Measurements from ENCODE around the gene TPRG1. TPM values are rescaled to one million over a fixed set of nuclear protein-coding genes. Genes with fewer than 3 reads are reported as not detected.

The TPRG1 gene
- total and polyA plus RNA-seq, 2 donors (not counting 1 experiment from before 2014, with no cell fraction given), result 0.21 to 0.39 TPM

DNA sequence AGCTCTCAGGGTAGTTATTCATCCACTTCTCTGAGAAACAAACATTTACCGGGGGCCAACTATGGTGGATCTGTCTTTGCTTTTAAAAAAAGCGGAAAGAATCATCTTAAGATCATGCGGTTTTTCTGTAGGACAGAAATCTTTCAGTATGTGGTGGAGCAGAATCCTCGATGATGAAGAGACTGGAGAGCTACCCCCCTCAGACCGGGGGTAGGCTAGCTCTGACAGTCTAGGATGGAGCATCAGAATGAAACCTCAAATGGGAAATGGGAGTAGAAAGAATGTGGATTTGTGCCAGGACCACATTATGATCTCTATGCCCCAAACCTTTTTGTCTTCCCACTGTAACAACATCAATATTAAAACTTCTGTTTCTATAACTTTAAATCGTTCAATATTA, 30.3 kb downstream of the TPRG1 start:
- WGBS (ENCODE audit: insufficient coverage), result 100% methylated on average over 2 of the region's 6 CpGs
- Histone ChIP-seq H2AFZ (ENCODE audit: insufficient read depth, low read depth, low read length, poor library complexity, severe bottlenecking) (no peak overlapping the region), H3K27me3 (replicated peaks in 1 of 4; ENCODE audit: control extremely low read depth in 1 of 4, control insufficient read depth in 3 of 4, insufficient read depth in 4 of 4, low read length in 3 of 4) (peaks cover 0 to 2% (median 0%) of the 10 kb centered on the region in 4 experiments), H3K9me3 (ENCODE audit: control extremely low read depth in 1 of 3, control insufficient read depth in 2 of 3, insufficient read depth in 1 of 3, low read length in 2 of 3) (no peaks in the 10 kb centered on the region), H3K4me3 (ENCODE audit: control extremely low read depth in 1 of 5, extremely low read depth in 1 of 5, insufficient read depth in 1 of 5, low read depth in 2 of 5, low read length in 4 of 5) (no peak overlapping the region), H3K4me1 (ENCODE audit: control insufficient read depth in 2 of 2, insufficient read depth in 2 of 2, low read length in 2 of 2) (no peaks in the 10 kb centered on the region), H3K27ac (ENCODE audit: low read length in 2 of 2) (no peak overlapping the region), H3K4me2 (replicated peaks; ENCODE audit: low read depth, low read length, poor library complexity, severe bottlenecking) (no peak overlapping the region), H4K20me1 (ENCODE audit: control insufficient read depth, insufficient read depth, low read length, poor library complexity, severe bottlenecking) (no peaks in the 10 kb centered on the region), H3K9ac (ENCODE audit: low read length) (no peak overlapping the region), H3K79me2 (ENCODE audit: control insufficient read depth, insufficient read depth, low read length) (no peaks in the 10 kb centered on the region), H3K36me3 (replicated peaks in 1 of 2; ENCODE audit: control extremely low read depth in 1 of 2, control insufficient read depth in 1 of 2, extremely low read depth in 1 of 2, insufficient read depth in 2 of 2, low read length in 1 of 2) (no peaks in the 10 kb centered on the region)
- no peak for ATAC-seq (ENCODE audit: low read depth)
- intact Hi-C loops (cut with micrococcal nuclease), result no loop called here
- POLR2A ChIA-PET, result no interaction called here
- Mint-ChIP-seq H3K27ac (no peak overlapping the region), H3K9me3 (ENCODE audit: insufficient read depth) (no peaks in the 10 kb centered on the region), H3K27me3 (peaks cover 19% of the 10 kb centered on the region), H3K4me3 (no peak overlapping the region), H3K4me1 (no peaks in the 10 kb centered on the region)
- no peak for DNase-seq
- CTCF ChIA-PET, result no interaction called here
- TF ChIP-seq EZH2 (IDR thresholded peaks at IDR 0.05; ENCODE audit: borderline replicate concordance, insufficient read depth, low read depth, low read length, poor library complexity, severe bottlenecking), result no peak
- TF ChIP-seq, protein P1, sequence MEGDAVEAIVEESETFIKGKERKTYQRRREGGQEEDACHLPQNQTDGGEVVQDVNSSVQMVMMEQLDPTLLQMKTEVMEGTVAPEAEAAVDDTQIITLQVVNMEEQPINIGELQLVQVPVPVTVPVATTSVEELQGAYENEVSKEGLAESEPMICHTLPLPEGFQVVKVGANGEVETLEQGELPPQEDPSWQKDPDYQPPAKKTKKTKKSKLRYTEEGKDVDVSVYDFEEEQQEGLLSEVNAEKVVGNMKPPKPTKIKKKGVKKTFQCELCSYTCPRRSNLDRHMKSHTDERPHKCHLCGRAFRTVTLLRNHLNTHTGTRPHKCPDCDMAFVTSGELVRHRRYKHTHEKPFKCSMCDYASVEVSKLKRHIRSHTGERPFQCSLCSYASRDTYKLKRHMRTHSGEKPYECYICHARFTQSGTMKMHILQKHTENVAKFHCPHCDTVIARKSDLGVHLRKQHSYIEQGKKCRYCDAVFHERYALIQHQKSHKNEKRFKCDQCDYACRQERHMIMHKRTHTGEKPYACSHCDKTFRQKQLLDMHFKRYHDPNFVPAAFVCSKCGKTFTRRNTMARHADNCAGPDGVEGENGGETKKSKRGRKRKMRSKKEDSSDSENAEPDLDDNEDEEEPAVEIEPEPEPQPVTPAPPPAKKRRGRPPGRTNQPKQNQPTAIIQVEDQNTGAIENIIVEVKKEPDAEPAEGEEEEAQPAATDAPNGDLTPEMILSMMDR (IDR thresholded peaks at IDR 0.05), result no peak

DNA sequence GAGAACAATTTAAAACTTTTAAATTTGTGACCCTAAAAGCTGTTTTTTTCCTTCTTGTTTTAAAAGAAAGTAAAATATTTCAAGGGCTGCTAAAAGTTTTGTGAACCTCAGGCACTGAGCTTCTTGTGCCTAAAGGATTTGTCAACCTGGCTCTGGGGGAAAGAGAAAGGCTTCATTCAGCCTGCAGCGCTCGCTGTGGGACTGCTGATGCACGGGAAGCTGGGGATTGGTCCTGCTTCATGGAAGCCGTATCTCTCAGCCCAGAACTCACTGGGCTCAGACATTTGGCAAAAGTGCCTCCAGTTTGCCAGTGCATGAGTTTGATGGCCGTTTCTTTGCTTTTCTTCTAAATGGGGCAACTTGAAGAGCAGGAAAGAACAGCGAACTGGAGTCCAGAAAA, 30.8 kb downstream of the TPRG1 start:
- WGBS (ENCODE audit: insufficient coverage), result 70% methylated on average over 6 of the region's 6 CpGs
- TF ChIP-seq, protein P1 (IDR thresholded peaks at IDR 0.05), result no peak
- TF ChIP-seq EZH2 (IDR thresholded peaks at IDR 0.05; ENCODE audit: borderline replicate concordance, insufficient read depth, low read depth, low read length, poor library complexity, severe bottlenecking), result no peak
- POLR2A ChIA-PET, result no interaction called here

More for the DNA sequence above, 30.8 kb downstream of the TPRG1 start:
- Mint-ChIP-seq H3K9me3 (ENCODE audit: insufficient read depth) (no peaks in the 10 kb centered on the region), H3K27ac (no peak overlapping the region), H3K4me3 (no peak overlapping the region), H3K27me3 (peaks cover 22% of the 10 kb centered on the region), H3K4me1 (no peaks in the 10 kb centered on the region)
- no peak for DNase-seq
- ATAC-seq (ENCODE audit: low read depth), result no peak
- Histone ChIP-seq H3K27ac (ENCODE audit: low read length in 2 of 2) (no peak overlapping the region), H4K20me1 (ENCODE audit: control insufficient read depth, insufficient read depth, low read length, poor library complexity, severe bottlenecking) (no peaks in the 10 kb centered on the region), H3K4me3 (ENCODE audit: control extremely low read depth in 1 of 5, extremely low read depth in 1 of 5, insufficient read depth in 1 of 5, low read depth in 2 of 5, low read length in 4 of 5) (no peak overlapping the region), H3K4me1 (ENCODE audit: control insufficient read depth in 2 of 2, insufficient read depth in 2 of 2, low read length in 2 of 2) (no peaks in the 10 kb centered on the region), H3K4me2 (replicated peaks; ENCODE audit: low read depth, low read length, poor library complexity, severe bottlenecking) (no peak overlapping the region), H3K36me3 (replicated peaks in 1 of 2; ENCODE audit: control extremely low read depth in 1 of 2, control insufficient read depth in 1 of 2, extremely low read depth in 1 of 2, insufficient read depth in 2 of 2, low read length in 1 of 2) (no peaks in the 10 kb centered on the region), H3K9ac (ENCODE audit: low read length) (no peak overlapping the region), H3K9me3 (ENCODE audit: control extremely low read depth in 1 of 3, control insufficient read depth in 2 of 3, insufficient read depth in 1 of 3, low read length in 2 of 3) (no peaks in the 10 kb centered on the region), H3K79me2 (ENCODE audit: control insufficient read depth, insufficient read depth, low read length) (no peaks in the 10 kb centered on the region), H3K27me3 (replicated peaks in 1 of 4; ENCODE audit: control extremely low read depth in 1 of 4, control insufficient read depth in 3 of 4, insufficient read depth in 4 of 4, low read length in 3 of 4) (peaks cover 0 to 2% (median 0%) of the 10 kb centered on the region in 4 experiments), H2AFZ (ENCODE audit: insufficient read depth, low read depth, low read length, poor library complexity, severe bottlenecking) (no peak overlapping the region)
- intact Hi-C loops (cut with micrococcal nuclease), result no loop called here
- CTCF ChIA-PET, result no interaction called here

All from B cell (primary cell).